Measurements from ENCODE around the gene ARHGAP32.
A peak's percentile ranks its signal among the peaks of the same experiment; 100 is the strongest.

Gene ARHGAP32

GRCh38 chr11:129215506-129216245, 23.6 kb upstream of the ARHGAP32 start:
- no peak overlapping the region for H3K4me3 ChIP-seq (ENCODE audit: low read length)
- peak; percentile 50 for DNase-seq (ENCODE audit: low read depth)
- TF ChIP-seq CTCF (IDR thresholded peaks at IDR 0.05; ENCODE audit: insufficient read depth, low read depth, low read length, missing control alignments) = no peak

- no peak overlapping the region for H3K4me3 ChIP-seq (ENCODE audit: low read length)
- no peak for TF ChIP-seq CTCF (IDR thresholded peaks at IDR 0.05; ENCODE audit: insufficient read depth, low read depth, low read length, missing control alignments)
- DNase-seq (ENCODE audit: low read depth) = no peak
Measured at GRCh38 chr11:129214710-129215295, 22.7 kb upstream of the ARHGAP32 start.

- TF ChIP-seq CTCF (IDR thresholded peaks at IDR 0.05; ENCODE audit: insufficient read depth, low read depth, low read length, missing control alignments) = no peak
- no peak overlapping the region for H3K4me3 ChIP-seq (ENCODE audit: low read length)
- no peak for DNase-seq (ENCODE audit: low read depth)
Measured at GRCh38 chr11:129213261-129213660, 21.1 kb upstream of the ARHGAP32 start.

- H3K4me3 ChIP-seq (ENCODE audit: low read length) = no peak overlapping the region
- no peak for TF ChIP-seq CTCF (IDR thresholded peaks at IDR 0.05; ENCODE audit: insufficient read depth, low read depth, low read length, missing control alignments)
- peak; percentile 53 for DNase-seq (ENCODE audit: low read depth)
Measured at GRCh38 chr11:129211397-129211796, 19.3 kb upstream of the ARHGAP32 start.

GRCh38 chr11:129210831-129211181, 18.7 kb upstream of the ARHGAP32 start:
- no peak for DNase-seq (ENCODE audit: low read depth)
- no peak for TF ChIP-seq CTCF (IDR thresholded peaks at IDR 0.05; ENCODE audit: insufficient read depth, low read depth, low read length, missing control alignments)
- H3K4me3 ChIP-seq (ENCODE audit: low read length) = no peak overlapping the region

GRCh38 chr11:129209891-129210830, 18.0 kb upstream of the ARHGAP32 start:
- TF ChIP-seq CTCF (IDR thresholded peaks at IDR 0.05; ENCODE audit: insufficient read depth, low read depth, low read length, missing control alignments) = no peak
- no peak for DNase-seq (ENCODE audit: low read depth)
- no peak overlapping the region for H3K4me3 ChIP-seq (ENCODE audit: low read length)
